IPS-18a (cell line): ENCODE measurements around the gene SLC13A2.

Experiments
- H3K27ac ChIP-seq: one replicate; pipeline ENCODE4 v1.5.1; 2013; ENCODE audit warnings: low read length
- H3K27me3 ChIP-seq: one replicate; pipeline ENCODE4 v1.6.1; 2013; ENCODE audit warnings: mild to moderate bottlenecking, low read length; ENCODE audit not compliant: control insufficient read depth, insufficient read depth
- H3K36me3 ChIP-seq: one replicate; pipeline ENCODE4 v1.6.1; 2013; ENCODE audit warnings: low read depth, low read length; ENCODE audit not compliant: control insufficient read depth
- H3K4me1 ChIP-seq: one replicate; pipeline ENCODE4 v1.6.1; 2013; ENCODE audit warnings: low read depth, low read length; ENCODE audit not compliant: control insufficient read depth
- H3K4me3 ChIP-seq: one replicate; pipeline ENCODE4 v1.5.1; 2013; ENCODE audit warnings: low read length
- H3K9ac ChIP-seq: one replicate; pipeline ENCODE4 v1.6.1; 2013; ENCODE audit warnings: mild to moderate bottlenecking, low read length, moderate library complexity
- H3K9me3 ChIP-seq: one replicate; pipeline ENCODE4 v1.6.1; 2013; ENCODE audit warnings: low read depth, low read length; ENCODE audit not compliant: control insufficient read depth

Gene SLC13A2

DNA sequence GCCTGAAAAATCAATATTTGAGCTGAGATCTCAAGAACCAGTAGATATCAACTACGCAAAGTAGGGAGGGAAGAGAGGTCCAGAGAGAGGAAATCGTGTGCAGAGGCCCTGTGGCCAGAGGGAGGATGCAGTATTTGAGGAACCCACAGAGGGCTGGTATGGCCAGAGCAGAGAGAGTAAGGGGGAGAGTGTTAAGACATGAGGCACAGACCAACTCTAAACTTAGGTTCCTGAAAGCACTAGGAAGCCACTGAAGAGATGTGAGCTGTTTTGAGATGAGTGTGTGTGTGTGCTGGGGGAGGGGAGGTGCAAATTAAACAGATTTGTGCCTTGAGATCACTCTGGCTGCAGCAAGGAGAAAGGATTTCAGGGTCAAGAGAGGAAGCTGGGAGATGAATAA is 10.9 kb downstream of the SLC13A2 start:
- Histone ChIP-seq H3K27ac (no peak overlapping the region), H3K27me3 (no peaks in the 10 kb centered on the region), H3K36me3 (no peaks in the 10 kb centered on the region), H3K4me3 (no peak overlapping the region), H3K4me1 (no peaks in the 10 kb centered on the region), H3K9ac (no peak overlapping the region), H3K9me3 (no peaks in the 10 kb centered on the region)

GRCh38 chr17:28485049-28485448 is 11.6 kb downstream of the SLC13A2 start:
- Histone ChIP-seq H3K9ac (no peak overlapping the region), H3K4me3 (no peak overlapping the region), H3K9me3 (no peaks in the 10 kb centered on the region), H3K4me1 (no peaks in the 10 kb centered on the region), H3K36me3 (no peaks in the 10 kb centered on the region), H3K27ac (no peak overlapping the region), H3K27me3 (no peaks in the 10 kb centered on the region)

- Histone ChIP-seq H3K9me3 (no peaks in the 10 kb centered on the region), H3K27me3 (no peaks in the 10 kb centered on the region), H3K9ac (no peak overlapping the region), H3K4me1 (no peaks in the 10 kb centered on the region), H3K4me3 (no peak overlapping the region), H3K36me3 (no peaks in the 10 kb centered on the region), H3K27ac (no peak overlapping the region)
These were observed 14.6 kb downstream of the SLC13A2 start for GRCh38 chr17:28487881-28488532.

- H3K9ac ChIP-seq, result no peak overlapping the region
- no peak overlapping the region for H3K4me3 ChIP-seq
- H3K4me1 ChIP-seq, result no peaks in the 10 kb centered on the region
- no peaks in the 10 kb centered on the region for H3K27me3 ChIP-seq
- no peaks in the 10 kb centered on the region for H3K36me3 ChIP-seq
- no peaks in the 10 kb centered on the region for H3K9me3 ChIP-seq
- H3K27ac ChIP-seq, result no peak overlapping the region
These were observed 15.3 kb downstream of the SLC13A2 start for GRCh38 chr17:28488533-28489276.

DNA sequence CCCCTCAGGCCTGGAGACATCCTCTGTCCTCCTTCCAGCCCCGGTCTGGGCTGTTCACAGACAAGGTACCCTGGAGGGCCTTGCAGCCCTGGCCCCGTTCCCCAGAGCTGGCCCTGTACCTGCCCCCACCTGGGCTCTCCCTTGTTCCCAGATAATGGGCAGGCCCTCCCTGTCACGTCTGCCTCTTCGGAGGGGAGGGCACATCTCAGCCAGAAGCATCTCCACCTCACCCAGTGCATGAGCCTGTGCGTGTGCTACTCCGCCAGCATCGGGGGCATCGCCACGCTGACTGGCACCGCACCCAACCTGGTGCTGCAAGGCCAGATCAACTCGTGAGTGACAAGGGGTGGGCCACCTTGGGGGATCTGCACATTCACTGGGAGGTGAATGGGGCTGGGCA is 17.8 kb downstream of the SLC13A2 start:
- H3K27ac ChIP-seq, result no peak overlapping the region
- no peaks in the 10 kb centered on the region for H3K9me3 ChIP-seq
- no peaks in the 10 kb centered on the region for H3K4me1 ChIP-seq
- H3K4me3 ChIP-seq, result no peak overlapping the region
- H3K9ac ChIP-seq, result no peak overlapping the region
- H3K27me3 ChIP-seq, result no peaks in the 10 kb centered on the region
- H3K36me3 ChIP-seq, result no peaks in the 10 kb centered on the region

- Histone ChIP-seq H3K9me3 (no peaks in the 10 kb centered on the region), H3K27me3 (no peaks in the 10 kb centered on the region), H3K4me3 (no peak overlapping the region), H3K4me1 (no peaks in the 10 kb centered on the region), H3K9ac (no peak overlapping the region), H3K27ac (no peak overlapping the region), H3K36me3 (no peaks in the 10 kb centered on the region)
These were observed 18.4 kb downstream of the SLC13A2 start for GRCh38 chr17:28491860-28492259.

GRCh38 chr17:28492352-28493310 is 19.2 kb downstream of the SLC13A2 start:
- Histone ChIP-seq H3K27ac (no peak overlapping the region), H3K27me3 (no peaks in the 10 kb centered on the region), H3K4me3 (no peak overlapping the region), H3K9ac (no peak overlapping the region), H3K9me3 (no peaks in the 10 kb centered on the region), H3K36me3 (no peaks in the 10 kb centered on the region), H3K4me1 (peaks cover under 1% of the 10 kb centered on the region)

DNA sequence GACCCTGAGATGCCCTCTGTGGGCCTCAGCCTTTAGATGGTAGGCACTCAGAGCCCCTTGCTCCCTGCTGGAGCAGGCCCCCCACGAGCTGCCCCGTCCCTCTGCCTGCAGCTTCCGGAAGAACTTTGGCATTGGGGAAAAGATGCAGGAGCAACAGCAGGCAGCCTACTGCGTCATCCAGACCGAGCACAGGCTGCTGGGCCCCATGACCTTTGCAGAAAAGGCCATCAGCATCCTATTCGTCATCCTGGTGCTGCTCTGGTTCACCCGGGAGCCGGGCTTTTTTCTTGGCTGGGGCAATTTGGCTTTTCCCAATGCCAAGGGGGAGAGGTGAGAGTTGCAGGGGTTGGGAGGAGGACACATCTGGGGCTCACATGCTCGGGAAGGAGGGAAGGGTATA is 20.0 kb downstream of the SLC13A2 start:
- Histone ChIP-seq H3K27ac (no peak overlapping the region), H3K9me3 (no peaks in the 10 kb centered on the region), H3K9ac (no peak overlapping the region), H3K36me3 (no peaks in the 10 kb centered on the region), H3K4me1 (peaks cover 8% of the 10 kb centered on the region), H3K4me3 (no peak overlapping the region), H3K27me3 (no peaks in the 10 kb centered on the region)

DNA sequence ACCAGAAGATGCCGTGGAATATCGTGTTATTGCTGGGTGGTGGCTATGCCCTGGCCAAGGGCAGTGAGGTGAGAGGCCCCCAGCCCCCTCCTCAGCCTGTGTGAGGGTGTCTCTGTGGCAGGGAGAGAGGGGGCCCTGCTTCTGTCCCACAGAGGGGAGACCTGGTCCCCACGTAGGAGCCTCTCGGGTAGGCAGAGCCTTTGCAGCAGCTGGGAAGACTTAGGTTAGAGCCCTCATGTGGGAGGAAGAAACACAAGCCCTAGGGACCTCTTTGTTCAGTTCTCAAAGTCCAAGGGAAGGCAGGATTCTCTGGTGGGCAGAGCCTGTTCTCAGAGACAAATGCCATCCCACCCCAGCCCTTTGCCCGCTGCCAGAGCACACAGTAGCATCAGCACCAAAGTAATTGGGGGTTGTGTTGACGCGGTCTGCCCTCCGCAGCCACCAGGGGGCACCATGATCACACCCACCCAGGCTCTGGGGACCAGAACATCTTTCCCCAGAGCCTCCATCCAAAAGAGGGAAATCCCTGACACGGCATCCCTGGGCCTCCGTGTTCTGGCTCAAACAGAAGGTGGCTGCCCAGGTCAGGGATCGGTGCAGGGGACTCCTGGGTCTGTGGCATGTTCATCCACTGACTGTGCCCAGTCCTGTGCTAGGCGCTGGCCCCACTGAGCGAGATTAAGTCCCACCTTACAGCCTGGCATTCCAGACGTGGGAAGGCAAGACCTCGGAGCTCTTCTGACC is 21.2 kb downstream of the SLC13A2 start:
- Histone ChIP-seq H3K9ac (no peak overlapping the region), H3K9me3 (no peaks in the 10 kb centered on the region), H3K36me3 (no peaks in the 10 kb centered on the region), H3K27me3 (no peaks in the 10 kb centered on the region), H3K4me1 (peaks cover 10% of the 10 kb centered on the region), H3K27ac (no peak overlapping the region), H3K4me3 (no peak overlapping the region)

GRCh38 chr17:28495635-28496034 is 22.2 kb downstream of the SLC13A2 start:
- H3K9me3 ChIP-seq, result no peaks in the 10 kb centered on the region
- no peak overlapping the region for H3K4me3 ChIP-seq
- no peaks in the 10 kb centered on the region for H3K27me3 ChIP-seq
- no peak overlapping the region for H3K27ac ChIP-seq
- no peak overlapping the region for H3K9ac ChIP-seq
- H3K4me1 ChIP-seq, result peaks cover 10% of the 10 kb centered on the region
- no peaks in the 10 kb centered on the region for H3K36me3 ChIP-seq

GRCh38 chr17:28497931-28498330 is 24.5 kb downstream of the SLC13A2 start:
- Histone ChIP-seq H3K36me3 (no peaks in the 10 kb centered on the region), H3K4me1 (peaks cover 14% of the 10 kb centered on the region)

More at GRCh38 chr17:28497931-28498330, 24.5 kb downstream of the SLC13A2 start:
- no peak overlapping the region for H3K9ac ChIP-seq
- H3K4me3 ChIP-seq, result no peak overlapping the region
- H3K27me3 ChIP-seq, result no peaks in the 10 kb centered on the region
- H3K9me3 ChIP-seq, result no peaks in the 10 kb centered on the region
- no peak overlapping the region for H3K27ac ChIP-seq
